GM18505 (cell line): ENCODE data around the gene NT5M.

ENCODE experiments used
- ATAC-seq: cut with Tn5 transposase; IDR thresholded peaks from one replicate; pipeline ENCODE4 v1.9.1; 2021; ENCODE audit not compliant: unreplicated experiment
- POLR2A ChIP-seq: IDR thresholded peaks from 4 replicates; pipeline ENCODE4 v1.6.1; 2011; ENCODE audit warnings: borderline replicate concordance; ENCODE audit not compliant: insufficient read depth, insufficient read length; ENCODE audit errors: extremely low read depth

NT5M gene

DNA sequence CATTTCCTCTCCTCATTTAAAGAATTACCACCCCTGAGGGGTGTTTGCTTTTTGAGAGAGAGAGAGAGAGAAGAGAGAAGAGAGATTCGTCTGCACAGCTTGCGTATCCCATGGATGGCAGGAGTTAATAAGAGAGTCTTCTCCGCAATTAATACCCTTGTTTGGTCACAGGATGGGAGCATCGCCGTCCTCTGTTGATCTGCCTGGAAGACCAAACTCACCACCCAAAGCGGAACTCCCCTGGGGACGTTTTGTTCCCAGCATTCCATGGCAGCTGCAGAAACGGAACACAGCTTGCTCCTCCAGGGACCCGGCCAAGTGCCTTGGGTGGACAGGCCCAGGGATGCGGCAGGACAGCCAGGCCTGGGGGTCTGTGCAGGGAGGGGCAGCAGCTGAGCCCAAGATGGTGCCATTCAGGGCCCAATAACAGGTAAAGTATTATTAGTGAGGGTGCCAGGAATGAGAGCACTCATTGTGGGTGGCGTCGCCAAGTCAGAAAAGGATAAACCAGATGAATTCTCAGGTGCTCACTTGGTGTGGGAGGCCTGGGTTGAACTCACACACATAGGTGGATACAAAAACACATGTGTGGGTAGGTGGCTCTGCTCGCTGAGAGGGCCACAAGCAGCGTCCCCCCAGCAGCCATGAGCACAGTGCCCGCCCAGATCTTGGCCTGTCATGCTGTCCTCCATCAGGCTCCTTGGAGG is 83.1 kb downstream of the NT5M start:
- no peak for ATAC-seq
- TF ChIP-seq POLR2A = no peak

DNA sequence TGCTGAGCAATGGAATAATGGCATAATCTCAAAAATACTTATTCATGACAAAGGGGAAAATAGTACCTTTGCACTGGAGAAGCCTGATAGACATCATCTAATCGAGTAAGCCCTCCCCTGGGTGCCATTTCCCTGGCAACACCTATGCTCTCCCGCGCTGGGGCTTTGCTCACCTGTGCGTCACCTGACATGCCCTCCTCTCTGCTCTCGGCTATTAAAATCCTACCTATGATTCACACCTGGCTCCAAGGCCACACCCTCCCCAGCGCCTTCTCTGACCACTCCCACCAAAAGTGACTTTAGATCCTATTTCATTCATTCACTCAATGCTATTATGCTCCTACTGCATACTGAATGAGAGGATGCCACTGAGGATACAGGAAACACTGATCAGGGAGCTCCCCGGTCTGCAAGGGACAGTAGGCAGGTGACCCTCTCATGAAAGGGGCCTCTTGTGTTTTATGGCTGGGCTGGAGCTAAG is 83.9 kb downstream of the NT5M start:
- no peak for TF ChIP-seq POLR2A
- ATAC-seq = no peak

DNA sequence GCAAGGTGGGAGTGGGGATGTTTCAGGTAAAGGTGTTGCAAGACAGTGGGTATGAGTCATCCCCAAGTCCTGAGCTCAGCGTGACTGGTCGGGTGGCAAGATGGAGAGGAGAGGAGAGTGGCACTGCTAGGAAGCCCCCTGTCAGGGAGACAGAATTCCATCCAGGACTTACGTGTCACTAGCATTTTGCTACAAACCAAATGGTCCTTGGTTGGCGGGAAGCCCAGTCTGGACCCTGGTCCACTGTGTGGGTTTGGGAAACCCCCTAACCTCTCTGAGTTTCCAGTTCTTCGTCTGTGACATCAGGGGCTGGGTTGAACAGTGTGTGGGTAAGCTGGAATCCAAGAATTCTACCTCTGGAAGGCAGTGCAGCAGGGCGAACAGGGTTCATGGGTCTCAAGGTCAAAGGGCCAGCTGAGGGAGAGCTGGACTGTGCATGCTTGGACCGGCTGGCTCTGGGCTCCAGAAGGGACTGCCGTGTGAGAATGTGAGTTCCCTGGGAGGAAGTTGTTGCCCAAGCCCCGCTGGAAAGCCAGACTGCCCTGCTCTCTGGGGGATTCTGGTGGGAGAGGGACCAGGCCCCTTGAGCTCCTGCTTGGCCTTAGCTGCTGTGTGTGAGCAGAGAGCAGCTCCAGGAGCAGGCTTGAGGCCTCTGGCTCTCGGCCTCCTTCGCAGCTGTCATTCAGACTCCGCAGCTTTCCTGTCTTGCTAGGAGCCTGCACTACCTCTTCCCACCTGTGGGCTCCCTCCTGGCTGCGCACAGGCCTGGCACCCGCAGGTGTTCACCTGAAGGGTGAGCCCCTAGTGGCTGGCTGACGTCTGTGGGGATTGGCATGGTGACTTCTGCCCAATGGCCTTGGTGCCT is 84.6 kb downstream of the NT5M start:
- ATAC-seq = no peak
- TF ChIP-seq POLR2A = no peak

DNA sequence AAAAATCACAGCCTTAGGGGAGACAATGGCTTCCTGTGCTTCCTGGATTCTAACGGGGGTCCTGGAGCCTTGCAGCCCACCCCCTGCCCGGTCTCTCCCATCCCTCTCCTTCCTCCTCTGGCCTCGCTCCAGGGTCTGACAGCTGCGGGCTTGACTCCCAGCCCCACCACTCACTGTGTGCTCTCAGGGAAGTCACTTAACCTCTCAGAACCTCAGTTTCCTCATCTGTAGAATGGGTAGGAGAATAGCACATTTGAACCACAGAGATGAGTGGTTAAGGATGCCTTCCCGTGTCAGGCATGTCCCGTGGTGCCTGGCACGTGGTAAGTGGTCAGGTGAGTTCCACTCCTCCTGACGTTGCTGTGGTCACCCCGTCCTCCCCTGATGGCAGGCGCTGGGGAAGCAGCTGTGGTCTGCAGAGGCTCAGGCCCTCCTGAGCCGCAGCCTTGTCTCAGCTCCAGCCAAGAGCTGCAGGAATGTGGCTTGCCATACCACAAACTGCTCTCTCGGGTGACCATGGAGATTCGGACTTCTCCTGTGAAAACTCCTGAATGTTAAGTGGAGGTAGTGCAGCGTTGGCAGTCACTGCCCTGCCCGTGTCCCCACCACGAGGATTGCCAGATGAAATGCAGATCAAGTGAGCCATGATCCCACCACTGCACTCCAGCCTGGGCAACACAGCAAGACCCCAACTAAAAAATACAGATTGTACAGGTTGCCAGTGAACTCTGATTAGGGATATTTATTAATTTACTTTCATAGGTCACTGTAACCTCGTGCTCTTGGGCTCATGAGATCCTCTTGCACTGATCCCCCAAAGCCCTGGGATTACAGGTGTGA is 85.7 kb downstream of the NT5M start:
- TF ChIP-seq POLR2A = no peak
- ATAC-seq = no peak

DNA sequence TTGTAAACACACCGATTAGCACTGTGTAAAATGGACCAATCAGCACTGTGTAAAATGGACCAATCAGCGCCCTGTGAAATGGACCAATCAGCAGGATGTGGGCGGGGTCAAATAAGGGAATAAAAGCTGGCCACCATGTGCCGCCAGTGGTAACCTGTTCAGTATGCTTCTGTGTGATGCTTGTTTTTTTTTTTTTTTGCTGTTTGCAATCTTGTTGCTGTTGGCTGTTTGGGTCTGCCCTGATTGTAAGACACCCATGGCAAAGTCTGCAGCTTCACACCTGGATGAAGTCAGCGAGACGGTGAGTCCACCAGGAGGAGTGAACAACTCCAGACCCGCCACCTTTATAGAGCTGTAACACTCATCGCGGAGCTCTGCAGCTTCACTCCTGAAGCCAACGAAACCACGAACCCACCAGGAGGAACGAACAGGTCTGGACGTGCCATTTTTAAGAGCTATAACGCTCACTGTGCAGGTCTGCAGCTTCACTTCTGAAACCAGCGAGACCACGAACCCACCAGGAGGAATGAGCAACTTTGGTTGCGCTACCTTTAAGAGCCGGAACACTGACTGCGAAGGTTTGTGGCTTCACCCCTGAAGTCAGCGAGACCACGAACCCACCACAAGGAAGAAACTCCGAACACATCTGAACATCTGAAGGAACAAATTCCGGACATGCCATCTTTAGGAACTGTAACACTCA is 88.6 kb downstream of the NT5M start:
- no peak for ATAC-seq
- TF ChIP-seq POLR2A = no peak

DNA sequence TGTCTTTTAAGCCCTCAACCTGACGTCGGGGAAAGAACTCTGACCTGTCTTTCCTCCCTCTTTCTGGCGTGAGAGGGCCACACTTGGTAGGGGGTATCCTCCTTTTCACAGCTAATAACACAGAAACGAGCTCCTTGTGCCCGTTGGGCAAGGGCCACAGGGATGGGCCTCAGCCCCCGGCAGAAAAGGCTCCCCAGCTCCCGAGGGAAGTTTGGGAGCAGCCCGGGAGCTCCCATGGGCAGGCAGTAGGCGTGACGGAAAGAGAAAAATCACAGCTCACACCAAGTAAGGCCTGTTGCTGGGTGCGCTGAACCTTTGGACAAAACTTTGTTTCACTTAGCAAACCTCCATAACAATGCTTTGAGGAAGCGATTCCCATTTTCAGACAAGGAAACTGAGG is 90.8 kb downstream of the NT5M start:
- TF ChIP-seq POLR2A = no peak
- ATAC-seq = no peak

DNA sequence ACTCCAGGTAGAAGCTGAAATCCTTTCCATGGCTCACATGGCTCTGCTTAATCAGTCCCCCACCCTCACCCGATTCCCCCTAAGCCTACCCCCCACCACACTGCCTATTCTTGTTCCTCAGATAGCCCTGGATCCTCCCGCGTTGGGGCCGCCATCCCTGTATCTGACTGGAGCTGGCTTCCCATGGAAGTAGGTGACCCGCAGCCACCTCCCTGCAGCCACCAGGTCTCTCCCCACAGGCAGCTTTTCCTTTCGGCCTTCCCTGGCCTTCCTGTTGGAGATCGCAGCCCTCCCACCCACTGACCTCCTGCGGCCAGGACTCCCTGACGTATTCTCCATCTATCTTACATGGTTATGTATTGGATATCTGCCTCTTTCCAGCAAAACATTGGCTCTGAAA is 91.3 kb downstream of the NT5M start:
- ATAC-seq = no peak

DNA sequence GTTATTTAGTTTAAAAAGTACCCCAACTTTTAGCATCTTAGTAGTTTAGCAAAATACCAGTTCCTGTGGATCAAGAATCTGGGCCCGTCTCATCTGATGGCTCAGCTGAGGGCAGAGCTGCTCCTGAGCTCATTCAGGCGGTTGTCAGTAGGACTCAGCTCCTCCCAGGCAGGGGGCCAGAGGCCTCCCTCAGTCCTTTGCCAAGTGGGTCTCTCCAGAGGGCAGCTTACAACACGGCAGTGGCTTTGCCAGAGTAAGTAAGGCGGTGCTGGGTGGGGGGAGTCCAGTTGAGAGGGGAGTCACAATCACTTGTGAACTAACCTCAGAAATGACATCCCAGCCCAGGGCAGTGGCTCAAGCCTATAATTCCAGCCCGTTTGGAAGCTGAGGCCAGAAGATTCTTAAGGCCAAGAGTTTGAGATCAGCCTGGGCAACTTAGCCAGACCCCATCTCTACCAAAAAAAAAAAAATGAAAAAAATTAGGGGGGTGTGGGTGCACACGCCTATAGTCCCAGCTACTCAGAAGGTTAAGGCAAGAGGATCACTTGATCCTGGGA is 92.2 kb downstream of the NT5M start:
- TF ChIP-seq POLR2A = no peak
- no peak for ATAC-seq

More for the DNA sequence above, 91.3 kb downstream of the NT5M start:
- no peak for TF ChIP-seq POLR2A

DNA sequence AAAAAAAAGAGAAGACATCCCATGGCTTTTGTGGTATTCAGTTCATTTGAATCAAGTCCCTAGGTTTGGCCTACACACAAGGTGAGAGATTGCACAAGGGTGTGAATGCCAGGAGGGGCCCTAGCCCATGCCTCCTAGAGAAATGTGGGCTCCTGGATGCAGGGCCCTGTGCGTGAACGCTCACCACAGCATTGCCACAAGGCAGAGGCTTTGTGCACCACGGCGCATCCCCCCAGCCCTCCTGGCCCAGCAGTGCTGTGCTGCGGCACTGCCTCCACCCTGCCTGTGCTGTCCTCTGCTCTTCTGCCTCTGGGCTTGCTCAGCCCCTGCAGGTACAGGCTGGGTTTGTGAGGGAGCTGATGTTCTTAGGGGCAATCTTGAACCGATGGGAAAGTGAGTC is 92.7 kb downstream of the NT5M start:
- no peak for TF ChIP-seq POLR2A

More for the DNA sequence above, 92.7 kb downstream of the NT5M start:
- ATAC-seq = no peak
